ENCODE measurements around the gene DCLK1.

The DCLK1 gene

DNA sequence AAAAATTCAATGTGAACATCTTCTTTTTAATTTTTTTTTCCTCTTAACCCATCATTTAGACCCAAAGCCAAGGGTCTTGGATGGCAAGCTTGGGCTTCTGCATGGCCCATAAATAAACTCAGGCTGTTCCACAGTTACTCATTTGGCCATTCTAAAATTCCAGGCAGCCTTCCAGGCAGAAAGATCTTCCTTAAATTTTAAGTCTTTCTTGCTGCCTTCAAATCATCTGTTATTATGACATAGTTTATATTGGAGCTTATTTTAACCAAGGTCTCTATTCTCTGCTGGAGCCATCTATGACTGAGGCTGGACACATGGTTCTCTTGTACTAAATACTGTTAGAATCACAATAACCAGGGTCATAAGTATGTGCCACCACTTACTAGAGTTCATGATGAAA is 337.4 kb downstream of the DCLK1 start:
- no peak overlapping the region for H3K27ac ChIP-seq (ENCODE audit: low read depth, low read length)
- no peaks in the 10 kb centered on the region for H3K9me3 ChIP-seq (ENCODE audit: control insufficient read depth in 5 of 5, low read length in 5 of 5)
- H3K27me3 ChIP-seq (ENCODE audit: control insufficient read depth in 5 of 5, insufficient read depth in 4 of 5, low read length in 5 of 5), result no peaks in the 10 kb centered on the region
- H3K4me3 ChIP-seq (ENCODE audit: low read depth in 1 of 5, low read length in 5 of 5), result no peak overlapping the region
- H3K9ac ChIP-seq (ENCODE audit: low read length in 5 of 5), result no peak overlapping the region
- peaks cover 0 to 14% (median 0%) of the 10 kb centered on the region in 5 donors for H3K4me1 ChIP-seq (ENCODE audit: control insufficient read depth in 5 of 5, insufficient read depth in 5 of 5, low read length in 5 of 5)
- H3K36me3 ChIP-seq (ENCODE audit: control insufficient read depth in 5 of 5, insufficient read depth in 5 of 5, low read length in 5 of 5), result no peaks in the 10 kb centered on the region

DNA sequence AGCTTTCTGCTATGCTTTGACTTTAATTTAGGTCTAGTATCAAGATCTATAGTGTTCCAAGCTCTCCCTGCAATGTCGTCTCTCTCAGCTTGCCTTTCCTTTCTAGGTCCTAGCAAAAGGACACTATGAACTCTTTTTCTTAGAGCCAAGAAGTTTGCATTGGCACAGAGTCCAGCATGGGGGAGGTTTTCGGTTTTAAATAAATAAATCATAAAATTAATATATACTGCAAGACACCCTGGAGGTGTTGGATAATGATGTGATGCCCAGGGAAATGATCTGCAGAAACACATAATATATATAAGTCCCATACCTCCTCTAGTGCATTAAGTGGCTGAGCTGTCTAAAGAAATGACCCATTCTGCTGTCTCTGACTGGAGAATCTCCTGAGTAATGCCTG is 338.3 kb downstream of the DCLK1 start:
- Histone ChIP-seq H3K4me1 (ENCODE audit: control insufficient read depth in 5 of 5, insufficient read depth in 5 of 5, low read length in 5 of 5) (peaks cover 0 to 14% (median 0%) of the 10 kb centered on the region in 5 donors), H3K9ac (ENCODE audit: low read length in 5 of 5) (no peak overlapping the region)

DNA sequence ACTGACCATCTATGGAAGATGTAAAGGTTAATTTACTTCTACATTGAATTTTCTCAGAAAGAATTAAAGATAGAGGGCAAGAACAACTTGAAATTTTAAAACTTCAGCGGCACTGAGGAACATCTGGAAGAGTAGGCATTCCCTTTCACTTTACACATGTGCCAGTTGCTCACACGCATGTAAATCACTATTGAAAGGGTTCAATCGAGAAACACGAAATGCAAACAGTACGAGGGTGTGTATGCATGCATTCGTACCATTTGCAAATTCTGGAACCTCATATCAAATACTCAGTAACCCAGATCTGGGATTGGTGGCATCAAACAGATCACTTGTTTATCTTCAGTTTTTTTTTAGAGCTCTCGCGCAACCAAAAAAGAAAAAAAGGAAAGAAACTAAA is 339.2 kb downstream of the DCLK1 start:
- Histone ChIP-seq H3K9me3 (ENCODE audit: control insufficient read depth in 5 of 5, low read length in 5 of 5) (no peaks in the 10 kb centered on the region), H3K36me3 (ENCODE audit: control insufficient read depth in 5 of 5, insufficient read depth in 5 of 5, low read length in 5 of 5) (no peaks in the 10 kb centered on the region), H3K9ac (ENCODE audit: low read length in 5 of 5) (no peak overlapping the region), H3K4me3 (ENCODE audit: low read depth in 1 of 5, low read length in 5 of 5) (no peak overlapping the region), H3K27ac (ENCODE audit: low read depth, low read length) (no peak overlapping the region), H3K4me1 (ENCODE audit: control insufficient read depth in 5 of 5, insufficient read depth in 5 of 5, low read length in 5 of 5) (peaks cover 0 to 14% (median 0%) of the 10 kb centered on the region in 5 donors), H3K27me3 (ENCODE audit: control insufficient read depth in 5 of 5, insufficient read depth in 4 of 5, low read length in 5 of 5) (no peaks in the 10 kb centered on the region)

More for the DNA sequence above, 338.3 kb downstream of the DCLK1 start:
- H3K27me3 ChIP-seq (ENCODE audit: control insufficient read depth in 5 of 5, insufficient read depth in 4 of 5, low read length in 5 of 5), result no peaks in the 10 kb centered on the region
- no peak overlapping the region for H3K27ac ChIP-seq (ENCODE audit: low read depth, low read length)
- H3K9me3 ChIP-seq (ENCODE audit: control insufficient read depth in 5 of 5, low read length in 5 of 5), result no peaks in the 10 kb centered on the region
- H3K4me3 ChIP-seq (ENCODE audit: low read depth in 1 of 5, low read length in 5 of 5), result no peak overlapping the region
- H3K36me3 ChIP-seq (ENCODE audit: control insufficient read depth in 5 of 5, insufficient read depth in 5 of 5, low read length in 5 of 5), result no peaks in the 10 kb centered on the region

DNA sequence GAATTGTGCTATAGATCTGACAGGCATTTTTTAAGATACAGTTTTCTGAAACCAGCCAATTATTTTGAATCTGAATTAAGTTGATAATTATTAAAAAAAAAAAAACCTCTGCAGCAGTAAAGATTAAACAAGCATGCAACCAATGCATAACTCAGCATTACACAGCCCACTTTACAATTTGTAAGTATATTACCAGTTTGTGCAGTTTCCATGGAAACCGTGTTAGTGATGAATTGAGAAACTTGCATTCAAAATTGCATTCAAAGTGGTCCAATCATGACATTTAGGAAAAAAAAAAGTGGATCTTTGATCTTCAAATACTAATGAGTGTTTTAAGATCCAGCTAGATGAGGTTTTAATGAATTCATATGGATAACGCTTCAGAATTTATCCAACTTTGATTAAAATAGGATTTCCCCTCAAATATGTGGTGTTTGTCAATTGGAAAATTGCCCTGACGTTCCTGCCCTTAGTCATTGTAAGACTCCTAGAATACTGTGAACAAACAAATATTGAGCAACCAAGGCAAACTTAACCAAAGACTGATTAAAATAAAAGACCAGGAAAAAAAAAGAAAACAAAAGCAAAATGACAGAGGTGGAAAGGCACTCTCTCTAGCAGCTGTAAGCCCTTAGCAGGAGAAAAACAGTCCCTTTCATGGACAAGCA is 339.9 kb downstream of the DCLK1 start:
- H3K27ac ChIP-seq (ENCODE audit: low read depth, low read length), result no peak overlapping the region
- no peaks in the 10 kb centered on the region for H3K36me3 ChIP-seq (ENCODE audit: control insufficient read depth in 5 of 5, insufficient read depth in 5 of 5, low read length in 5 of 5)
- no peak overlapping the region for H3K4me3 ChIP-seq (ENCODE audit: low read depth in 1 of 5, low read length in 5 of 5)
- peaks cover 0 to 14% (median 0%) of the 10 kb centered on the region in 5 donors for H3K4me1 ChIP-seq (ENCODE audit: control insufficient read depth in 5 of 5, insufficient read depth in 5 of 5, low read length in 5 of 5)
- H3K27me3 ChIP-seq (ENCODE audit: control insufficient read depth in 5 of 5, insufficient read depth in 4 of 5, low read length in 5 of 5), result no peaks in the 10 kb centered on the region
- no peaks in the 10 kb centered on the region for H3K9me3 ChIP-seq (ENCODE audit: control insufficient read depth in 5 of 5, low read length in 5 of 5)
- no peak overlapping the region for H3K9ac ChIP-seq (ENCODE audit: low read length in 5 of 5)

DNA sequence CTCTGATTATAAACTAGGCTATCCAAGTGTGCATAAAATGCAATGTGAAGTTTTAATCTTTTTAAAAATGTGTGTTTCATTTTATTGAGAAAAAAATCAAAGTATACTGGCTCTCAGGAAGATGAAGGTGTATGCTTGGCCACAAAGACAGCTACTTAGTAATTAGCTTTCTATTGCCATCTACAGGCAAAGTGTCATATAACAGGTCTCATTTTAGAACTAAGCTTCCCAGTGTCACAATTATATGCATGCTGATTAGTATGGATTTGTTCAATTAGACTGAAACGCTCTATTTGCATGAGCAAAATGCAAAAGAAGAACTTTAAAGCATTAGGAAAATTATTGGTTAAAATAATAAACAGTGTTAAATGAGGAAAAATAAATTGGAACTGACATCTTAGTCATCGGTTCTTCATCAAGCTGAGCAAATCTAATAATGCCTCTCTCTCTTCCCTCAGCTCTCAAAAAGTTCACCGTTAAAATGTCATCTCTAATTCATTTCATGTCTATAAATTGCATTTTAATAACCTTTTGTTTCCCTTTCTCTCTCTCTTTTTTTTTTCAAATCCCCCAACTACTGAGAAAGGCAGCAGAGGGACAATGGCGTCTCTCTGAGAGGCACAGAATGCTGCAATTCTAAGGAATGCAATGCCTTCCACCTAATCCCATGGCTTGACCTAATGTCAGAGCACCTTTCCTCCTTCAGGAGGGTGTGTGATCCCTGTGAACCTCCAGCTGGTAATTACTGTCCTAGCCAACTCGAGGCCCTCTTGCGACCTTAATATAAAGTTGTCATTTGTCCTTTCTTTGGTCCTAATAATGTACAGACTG is 341.6 kb downstream of the DCLK1 start:
- peaks cover 0 to 13% (median 0%) of the 10 kb centered on the region in 5 donors for H3K4me1 ChIP-seq (ENCODE audit: control insufficient read depth in 5 of 5, insufficient read depth in 5 of 5, low read length in 5 of 5)
- no peak overlapping the region for H3K9ac ChIP-seq (ENCODE audit: low read length in 5 of 5)
- H3K27me3 ChIP-seq (ENCODE audit: control insufficient read depth in 5 of 5, insufficient read depth in 4 of 5, low read length in 5 of 5), result no peaks in the 10 kb centered on the region
- H3K4me3 ChIP-seq (ENCODE audit: low read depth in 1 of 5, low read length in 5 of 5), result no peak overlapping the region
- H3K36me3 ChIP-seq (ENCODE audit: control insufficient read depth in 5 of 5, insufficient read depth in 5 of 5, low read length in 5 of 5), result peaks cover 0 to 6% (median 0%) of the 10 kb centered on the region in 5 donors
- no peak overlapping the region for H3K27ac ChIP-seq (ENCODE audit: low read depth, low read length)
- no peaks in the 10 kb centered on the region for H3K9me3 ChIP-seq (ENCODE audit: control insufficient read depth in 5 of 5, low read length in 5 of 5)

DNA sequence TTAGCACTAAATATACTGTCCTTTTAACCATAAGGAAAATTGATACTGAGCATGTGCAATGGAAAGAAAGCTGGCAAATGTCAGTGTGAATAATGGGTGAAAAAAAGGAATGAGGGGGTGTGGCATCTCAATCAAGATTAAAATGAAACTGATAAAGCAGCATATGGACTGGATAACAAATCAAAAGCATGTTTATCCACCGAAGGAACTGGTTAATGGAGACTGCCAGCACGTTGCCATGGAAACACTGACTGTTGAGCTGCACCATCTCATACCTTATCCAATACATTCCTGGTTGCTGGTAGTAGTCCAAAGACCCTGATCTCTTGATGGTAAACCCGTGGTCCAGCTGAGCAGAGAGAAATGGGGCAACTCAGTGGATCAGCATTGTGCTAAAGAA is 343.2 kb downstream of the DCLK1 start:
- H3K27ac ChIP-seq (ENCODE audit: low read depth, low read length), result no peak overlapping the region
- H3K4me1 ChIP-seq (ENCODE audit: control insufficient read depth in 5 of 5, insufficient read depth in 5 of 5, low read length in 5 of 5), result peaks cover 0 to 7% (median 0%) of the 10 kb centered on the region in 5 donors
- H3K9ac ChIP-seq (ENCODE audit: low read length in 5 of 5), result no peak overlapping the region
- H3K9me3 ChIP-seq (ENCODE audit: control insufficient read depth in 5 of 5, low read length in 5 of 5), result no peaks in the 10 kb centered on the region
- H3K4me3 ChIP-seq (ENCODE audit: low read depth in 1 of 5, low read length in 5 of 5), result no peak overlapping the region
- no peaks in the 10 kb centered on the region for H3K27me3 ChIP-seq (ENCODE audit: control insufficient read depth in 5 of 5, insufficient read depth in 4 of 5, low read length in 5 of 5)
- H3K36me3 ChIP-seq (ENCODE audit: control insufficient read depth in 5 of 5, insufficient read depth in 5 of 5, low read length in 5 of 5), result peaks cover 0 to 6% (median 0%) of the 10 kb centered on the region in 5 donors

DNA sequence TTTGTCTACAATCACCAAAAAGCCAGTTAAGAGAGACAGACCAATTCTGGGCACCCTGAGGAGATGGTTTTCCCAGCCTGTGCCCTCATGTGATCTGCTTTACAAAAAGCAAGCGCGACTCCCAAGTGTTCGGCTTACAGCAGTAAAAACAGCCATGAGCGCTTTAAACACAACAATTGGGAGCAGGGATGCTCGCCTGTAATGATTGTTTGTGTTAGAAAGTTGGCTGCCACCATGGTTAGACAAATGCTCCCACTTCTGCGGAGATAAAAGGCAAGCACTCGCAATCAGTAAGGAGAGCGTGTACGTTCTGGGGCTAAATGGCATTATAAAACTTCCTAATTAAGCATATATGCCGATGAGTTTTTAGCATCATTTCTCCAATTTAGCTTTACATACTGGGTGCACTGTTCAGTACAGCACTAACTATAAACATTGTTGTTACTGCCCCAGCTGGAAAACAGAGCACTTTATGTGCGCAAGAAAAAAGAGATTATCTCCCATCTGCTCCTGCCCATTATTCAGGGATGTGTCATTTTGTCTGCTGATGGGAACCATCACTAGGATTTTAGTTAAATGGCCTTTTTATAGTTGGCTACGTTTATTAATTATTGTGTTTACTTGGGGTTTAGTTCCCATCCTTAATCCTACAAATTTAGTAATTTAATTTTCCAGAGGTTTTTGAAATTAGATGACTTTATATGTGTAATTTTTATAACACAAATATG is 345.4 kb downstream of the DCLK1 start:
- Histone ChIP-seq H3K4me3 (ENCODE audit: low read depth in 1 of 5, low read length in 5 of 5) (no peak overlapping the region), H3K36me3 (ENCODE audit: control insufficient read depth in 5 of 5, insufficient read depth in 5 of 5, low read length in 5 of 5) (peaks cover 0 to 6% (median 0%) of the 10 kb centered on the region in 5 donors), H3K4me1 (ENCODE audit: control insufficient read depth in 5 of 5, insufficient read depth in 5 of 5, low read length in 5 of 5) (no peaks in the 10 kb centered on the region), H3K27ac (ENCODE audit: low read depth, low read length) (no peak overlapping the region), H3K9ac (ENCODE audit: low read length in 5 of 5) (no peak overlapping the region), H3K27me3 (ENCODE audit: control insufficient read depth in 5 of 5, insufficient read depth in 4 of 5, low read length in 5 of 5) (no peaks in the 10 kb centered on the region), H3K9me3 (ENCODE audit: control insufficient read depth in 5 of 5, low read length in 5 of 5) (no peaks in the 10 kb centered on the region)

DNA sequence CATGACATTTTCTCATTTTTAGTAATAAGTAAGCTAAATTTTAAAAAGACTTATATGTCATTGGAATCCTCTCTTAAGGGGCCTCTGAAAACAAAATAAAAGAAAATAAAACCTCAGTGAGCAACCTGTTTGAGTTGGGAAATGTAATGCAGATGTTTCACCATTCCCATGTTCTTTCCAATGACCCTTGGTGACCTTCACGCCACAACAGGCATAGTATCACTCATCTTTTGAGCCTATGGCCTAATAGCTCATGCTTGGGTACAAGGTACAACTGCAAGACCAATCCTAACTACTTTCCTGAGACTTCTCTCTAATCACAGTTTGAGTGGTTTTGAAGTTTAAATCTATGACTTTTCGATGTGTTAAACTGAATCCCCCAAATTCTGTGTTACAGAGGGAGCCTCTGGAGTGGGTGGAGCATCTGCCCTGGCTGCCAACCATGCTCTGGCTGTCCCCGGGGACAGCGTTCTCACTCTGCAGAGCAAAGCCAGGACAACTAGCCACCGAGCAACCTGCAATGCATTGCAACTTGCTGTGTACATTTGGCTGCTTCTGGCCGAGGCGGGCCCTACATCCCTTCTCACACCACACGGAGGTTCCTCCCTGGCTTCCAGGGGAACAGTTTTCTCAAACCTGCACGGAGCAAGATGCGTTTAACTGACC is 346.8 kb downstream of the DCLK1 start:
- Histone ChIP-seq H3K4me3 (ENCODE audit: low read depth in 1 of 5, low read length in 5 of 5) (no peak overlapping the region), H3K9ac (ENCODE audit: low read length in 5 of 5) (no peak overlapping the region), H3K27me3 (ENCODE audit: control insufficient read depth in 5 of 5, insufficient read depth in 4 of 5, low read length in 5 of 5) (no peaks in the 10 kb centered on the region), H3K9me3 (ENCODE audit: control insufficient read depth in 5 of 5, low read length in 5 of 5) (no peaks in the 10 kb centered on the region), H3K4me1 (ENCODE audit: control insufficient read depth in 5 of 5, insufficient read depth in 5 of 5, low read length in 5 of 5) (no peaks in the 10 kb centered on the region), H3K27ac (ENCODE audit: low read depth, low read length) (no peak overlapping the region), H3K36me3 (ENCODE audit: control insufficient read depth in 5 of 5, insufficient read depth in 5 of 5, low read length in 5 of 5) (peaks cover 0 to 6% (median 0%) of the 10 kb centered on the region in 5 donors)

DNA sequence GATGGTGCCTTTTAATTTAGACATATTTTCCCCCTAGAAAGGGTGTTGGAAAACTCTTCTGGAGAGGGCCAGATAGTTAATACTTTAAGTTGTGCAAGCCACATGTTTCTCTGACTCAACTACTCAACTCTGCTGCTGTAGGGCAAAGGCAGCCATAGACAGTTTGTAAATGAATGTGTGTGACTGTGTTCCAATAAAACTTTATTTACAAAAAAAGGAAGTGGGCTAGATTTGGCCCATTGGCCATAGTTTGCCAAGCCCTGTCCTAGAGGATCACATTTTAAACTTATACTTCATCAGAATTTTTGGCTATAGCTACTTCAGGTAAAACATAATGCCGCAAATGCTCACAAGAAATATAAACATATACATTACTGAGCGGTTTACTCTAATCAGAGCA is 348.4 kb downstream of the DCLK1 start:
- H3K27me3 ChIP-seq (ENCODE audit: control insufficient read depth in 5 of 5, insufficient read depth in 4 of 5, low read length in 5 of 5), result no peaks in the 10 kb centered on the region
- no peak overlapping the region for H3K9ac ChIP-seq (ENCODE audit: low read length in 5 of 5)
- no peaks in the 10 kb centered on the region for H3K9me3 ChIP-seq (ENCODE audit: control insufficient read depth in 5 of 5, low read length in 5 of 5)
- peaks cover 0 to 6% (median 0%) of the 10 kb centered on the region in 5 donors for H3K36me3 ChIP-seq (ENCODE audit: control insufficient read depth in 5 of 5, insufficient read depth in 5 of 5, low read length in 5 of 5)
- no peaks in the 10 kb centered on the region for H3K4me1 ChIP-seq (ENCODE audit: control insufficient read depth in 5 of 5, insufficient read depth in 5 of 5, low read length in 5 of 5)
- H3K4me3 ChIP-seq (ENCODE audit: low read depth in 1 of 5, low read length in 5 of 5), result no peak overlapping the region
- H3K27ac ChIP-seq (ENCODE audit: low read depth, low read length), result no peak overlapping the region
